Stimulated activated CD8-positive, alpha-beta memory T cell treated with anti-CD3 and anti-CD28 coated beads, Interleukin-12 subunit alpha, Interleukin-12 subunit beta, amount 100 ng/mL, for 1 hour (primary cell): ENCODE measurements around the gene HELB.

Experiments
- DNase-seq: peaks from one replicate; pipeline ENCODE4 v3.0.0-alpha.2; 2020; ENCODE audit warnings: low read depth

The HELB gene

DNA sequence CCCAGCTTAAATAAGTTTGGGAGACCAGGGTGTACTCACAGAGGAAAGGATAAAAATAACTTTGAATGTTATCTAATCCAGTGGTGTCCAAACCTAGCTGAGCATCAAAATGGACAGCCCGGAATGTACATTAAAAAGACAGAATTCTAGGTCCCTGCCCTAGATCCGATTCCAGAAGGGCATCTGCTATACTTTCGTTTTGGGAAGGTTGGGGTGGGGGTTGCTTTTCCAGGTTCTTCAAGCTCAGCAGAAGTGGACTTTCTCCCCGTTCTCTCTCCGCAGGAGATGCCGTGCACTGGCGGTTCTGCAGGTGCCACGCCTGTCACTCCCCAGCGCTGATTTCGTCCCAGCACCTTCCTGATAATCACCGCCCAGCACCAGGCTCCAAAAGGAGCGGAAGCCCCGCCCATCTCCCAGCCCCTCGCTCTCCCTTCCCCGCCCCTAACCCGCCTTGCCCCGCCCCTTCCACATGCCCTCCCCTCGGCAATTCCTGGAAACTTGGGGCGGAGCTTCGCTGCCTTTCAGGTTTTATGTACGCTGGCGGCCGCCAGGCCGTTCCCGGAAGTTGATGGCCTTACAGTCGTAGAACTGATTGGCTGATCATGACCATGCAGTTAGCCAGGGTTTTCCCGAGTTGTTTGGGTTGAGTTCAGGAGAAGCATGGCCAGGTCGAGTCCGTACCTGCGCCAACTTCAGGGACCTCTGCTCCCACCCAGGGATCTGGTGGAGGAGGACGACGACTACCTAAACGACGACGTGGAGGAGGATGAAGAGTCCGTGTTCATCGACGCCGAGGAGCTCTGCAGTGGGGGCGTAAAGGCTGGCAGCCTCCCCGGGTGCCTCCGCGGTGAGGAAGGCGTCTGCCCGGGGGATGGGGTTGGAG, at the start of gene HELB:
Gene HELB, plus strand, starts transcription at position 550 of the 883 bp plus-strand sequence. Its CDS starts 111 bp downstream, at position 661.
- DNase-seq = peak; percentile 98

DNA sequence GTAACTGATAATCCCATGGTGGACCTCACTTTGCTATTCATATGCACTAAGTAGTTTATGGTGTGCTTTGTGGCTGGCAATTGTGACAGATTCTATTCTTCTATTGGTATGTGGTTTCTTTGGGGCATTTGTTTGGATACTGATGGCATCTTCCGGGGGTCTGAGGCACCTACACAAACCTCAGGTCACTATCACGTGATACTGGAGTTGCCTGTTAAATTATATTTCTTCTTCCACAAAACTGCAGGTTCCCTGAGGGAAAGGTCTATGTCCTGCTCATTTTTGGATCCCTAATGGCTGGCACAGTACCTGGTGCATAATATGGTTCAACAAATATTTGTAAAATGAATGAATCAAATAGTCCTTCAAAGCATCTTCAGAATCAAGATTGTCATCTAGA, 49.5 kb upstream of the HELB start:
- no peak for DNase-seq

DNA sequence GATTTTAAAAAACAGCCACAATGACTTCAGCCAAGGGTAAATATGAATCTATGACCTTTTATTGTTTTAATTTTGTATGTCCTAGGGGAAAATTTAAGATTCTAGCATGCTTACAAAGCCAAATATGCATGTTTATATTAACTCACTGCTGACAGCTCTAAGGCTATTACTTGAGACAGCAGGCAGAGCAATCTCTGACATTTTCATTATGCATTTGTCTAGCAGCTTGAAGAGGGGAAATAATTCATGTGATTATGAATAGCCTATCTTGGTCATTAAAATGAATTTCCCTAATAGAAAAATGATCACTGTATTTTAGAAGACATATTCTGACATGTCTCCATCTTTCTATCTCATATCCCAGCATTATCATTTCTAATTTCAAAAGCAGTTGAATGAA, 46.6 kb upstream of the HELB start:
- no peak for DNase-seq

GRCh38 chr12:66258011-66258410, 44.3 kb upstream of the HELB start:
- no peak for DNase-seq

DNA sequence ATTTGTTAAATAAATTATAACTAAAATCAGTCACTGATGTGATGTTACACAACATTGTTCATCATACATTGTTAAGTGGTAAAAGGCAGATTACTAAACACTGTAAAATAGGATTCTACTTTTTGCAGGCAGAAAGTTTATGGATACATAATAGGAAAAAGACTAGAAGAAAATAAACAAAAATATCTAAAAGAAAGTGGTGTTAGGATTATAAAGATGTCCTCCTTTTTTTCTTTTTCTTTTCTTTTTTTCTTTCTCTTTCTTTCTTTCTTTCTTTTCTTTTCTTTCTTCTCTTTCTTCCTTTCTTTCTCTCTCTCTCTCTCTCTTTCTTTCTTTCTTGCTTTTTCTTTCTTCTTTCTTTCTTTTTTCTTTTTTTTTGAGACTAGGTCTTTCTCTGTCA, 39.6 kb upstream of the HELB start:
- DNase-seq = no peak

GRCh38 chr12:66268562-66268961, 33.7 kb upstream of the HELB start:
- no peak for DNase-seq

GRCh38 chr12:66269142-66269541, 33.2 kb upstream of the HELB start:
- no peak for DNase-seq

DNA sequence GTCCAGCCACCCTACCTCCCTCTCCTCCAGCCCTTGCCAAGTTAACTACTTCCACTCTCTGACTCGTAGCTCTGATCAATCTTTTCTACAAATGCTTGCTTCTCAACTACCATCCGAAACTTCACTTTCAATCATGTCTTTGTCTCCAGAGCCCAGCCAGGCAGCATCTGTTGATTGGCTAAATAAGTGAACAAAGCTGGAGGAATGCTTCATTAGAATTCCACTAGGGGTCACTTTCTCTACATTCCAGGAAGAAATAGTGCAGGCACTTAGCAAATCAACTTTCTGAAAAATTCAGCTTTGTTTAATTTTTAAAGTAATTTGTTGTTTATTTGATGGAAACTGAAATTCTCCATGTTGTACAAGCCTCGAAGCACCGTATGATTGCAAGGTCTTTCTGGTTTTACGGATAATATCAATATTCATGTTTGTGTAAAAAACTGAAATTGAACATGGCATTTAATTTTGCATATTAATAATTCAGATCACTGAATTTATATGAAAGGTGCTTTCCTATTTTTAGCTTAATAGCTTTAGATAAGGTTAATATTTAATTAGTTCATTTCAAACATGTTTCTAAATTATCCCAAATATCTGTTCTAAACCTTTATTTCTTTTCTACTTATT, 32.4 kb upstream of the HELB start:
- DNase-seq = no peak

- no peak for DNase-seq
Observed at GRCh38 chr12:66270613-66271012, 31.7 kb upstream of the HELB start.

DNA sequence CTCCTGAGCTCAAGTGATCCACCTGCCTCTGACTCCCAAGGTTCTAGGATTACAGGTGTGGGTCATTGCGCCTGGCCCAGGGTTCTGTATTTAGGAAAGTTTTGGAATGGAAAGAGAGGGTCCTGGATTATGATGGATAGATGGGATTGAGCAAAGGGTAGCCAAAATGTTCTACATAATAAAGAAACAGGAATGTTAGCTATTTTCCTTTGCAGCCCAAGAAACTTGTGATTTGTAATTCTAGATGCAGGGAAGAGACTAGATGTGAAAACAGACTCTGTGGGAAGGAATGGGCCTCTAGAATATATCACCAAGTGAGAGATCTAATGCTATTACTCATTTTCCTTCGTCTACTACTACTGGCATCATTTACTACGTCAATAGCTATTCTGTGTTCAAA, 29.6 kb upstream of the HELB start:
- DNase-seq = no peak

DNA sequence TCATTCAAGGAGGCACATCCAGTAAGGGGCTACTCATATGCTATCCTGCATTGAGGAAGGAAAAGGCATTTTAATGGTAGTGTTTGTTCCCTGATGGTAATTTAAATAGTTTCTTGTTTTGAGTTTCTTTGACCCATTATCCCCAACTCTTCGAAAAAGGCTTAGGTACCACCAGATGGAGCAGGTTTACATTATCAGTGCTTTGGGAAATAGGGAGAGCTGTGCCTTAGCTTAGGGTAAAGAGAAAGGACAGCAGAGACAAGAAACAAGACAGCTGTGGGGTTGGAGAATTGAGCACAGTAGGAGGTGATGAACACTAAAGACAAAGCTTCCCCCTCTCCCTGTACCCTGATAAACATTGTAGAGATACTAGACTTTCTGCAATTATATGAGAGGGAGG, 29.1 kb upstream of the HELB start:
- DNase-seq = no peak

DNA sequence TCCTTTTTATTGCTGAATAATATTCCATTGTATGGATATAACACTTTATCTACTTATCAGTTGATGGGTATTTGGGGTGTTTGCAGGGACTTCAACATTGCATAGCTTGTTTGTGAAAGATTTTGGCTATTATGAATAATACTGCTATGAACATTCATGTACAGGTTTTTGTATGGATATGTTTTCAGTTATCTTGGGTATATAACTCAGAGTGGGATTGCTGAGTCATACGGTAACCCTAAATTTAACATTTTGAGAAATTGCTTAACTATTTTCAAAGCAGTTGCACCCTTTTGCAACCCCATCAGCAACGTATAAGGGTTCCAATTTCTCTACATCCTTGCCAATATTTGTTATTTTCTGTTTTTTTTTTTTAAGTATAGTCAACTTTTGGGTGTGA, 27.3 kb upstream of the HELB start:
- no peak for DNase-seq

DNA sequence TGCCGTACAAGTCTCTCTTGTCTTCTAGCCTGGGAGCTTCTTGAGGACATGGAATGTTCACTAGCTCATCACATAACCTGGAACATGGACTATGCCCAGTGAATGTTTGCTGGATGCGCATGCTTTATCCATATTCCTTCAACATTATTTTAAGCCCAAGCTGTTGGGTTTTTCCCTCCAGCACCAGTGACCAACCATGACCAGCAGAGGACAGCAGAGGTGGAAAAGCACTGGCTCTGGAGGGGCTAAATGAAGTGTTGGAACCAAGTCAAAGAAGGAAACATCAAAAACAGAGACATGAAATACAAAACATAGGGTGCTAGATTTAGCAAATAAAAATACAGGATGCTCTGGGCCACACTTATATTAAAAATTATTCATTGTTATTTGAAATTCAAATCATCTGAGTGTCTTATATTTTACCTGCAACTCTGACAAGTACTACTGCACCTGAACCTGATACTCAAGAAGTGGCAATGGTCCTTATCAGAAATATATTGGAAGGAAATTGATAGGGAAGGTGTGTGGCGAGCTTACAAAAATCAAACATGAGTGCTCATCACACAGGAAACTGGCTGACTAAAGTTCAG, 23.1 kb upstream of the HELB start:
- DNase-seq = no peak

GRCh38 chr12:66280561-66280960, 21.7 kb upstream of the HELB start:
- no peak for DNase-seq

GRCh38 chr12:66282244-66282643, 20.0 kb upstream of the HELB start:
- DNase-seq = no peak

GRCh38 chr12:66287275-66287674, 15.0 kb upstream of the HELB start:
- no peak for DNase-seq

- DNase-seq = peak; percentile 39
Observed at GRCh38 chr12:66288121-66288520, 14.2 kb upstream of the HELB start.

GRCh38 chr12:66289485-66289884, 12.8 kb upstream of the HELB start:
- DNase-seq = no peak

- no peak for DNase-seq
Observed at GRCh38 chr12:66290716-66291200, 11.5 kb upstream of the HELB start.

DNA sequence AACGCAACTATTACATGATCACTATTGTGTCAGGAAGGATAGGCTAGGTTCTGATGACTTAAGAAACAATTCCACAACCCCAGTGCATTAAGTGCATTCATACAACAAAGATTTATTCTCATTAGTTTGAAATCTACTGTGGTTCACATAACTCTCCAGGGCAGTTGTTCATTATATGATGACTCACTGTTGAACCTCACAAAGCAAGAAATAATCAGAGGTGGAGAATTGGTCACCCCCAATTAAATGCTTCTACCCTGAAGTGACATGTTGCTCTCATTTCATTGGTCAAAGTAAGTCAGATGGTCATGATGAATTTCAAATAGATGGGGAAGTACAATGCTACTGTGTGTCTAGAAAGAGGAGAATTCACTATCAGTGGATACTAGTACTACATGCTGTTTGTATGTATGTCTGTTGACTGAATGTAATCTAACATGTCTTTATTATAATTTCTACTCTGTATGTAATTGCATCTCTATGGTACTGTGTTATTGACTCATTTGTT, 6.1 kb upstream of the HELB start:
- no peak for DNase-seq

- no peak for DNase-seq
Observed at GRCh38 chr12:66297080-66297479, 5.2 kb upstream of the HELB start.

DNA sequence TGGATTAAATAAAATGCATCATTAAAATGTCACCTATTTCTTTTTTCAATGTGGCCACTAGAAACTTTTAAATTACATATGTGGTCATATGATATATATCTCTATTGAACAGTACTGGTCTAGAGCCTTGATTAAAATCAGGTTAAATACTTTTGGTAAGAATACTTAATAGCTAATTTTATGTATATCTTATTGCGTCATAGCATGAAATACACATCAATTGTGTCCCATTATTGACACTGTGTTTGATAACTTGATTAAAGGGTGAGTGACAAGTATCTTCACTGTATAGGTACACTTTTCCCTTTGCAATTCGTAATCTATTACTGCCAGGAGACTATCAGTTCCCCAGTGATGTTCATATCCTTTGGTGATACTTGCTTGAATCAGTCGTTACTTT, 4.4 kb upstream of the HELB start:
- DNase-seq = no peak

DNA sequence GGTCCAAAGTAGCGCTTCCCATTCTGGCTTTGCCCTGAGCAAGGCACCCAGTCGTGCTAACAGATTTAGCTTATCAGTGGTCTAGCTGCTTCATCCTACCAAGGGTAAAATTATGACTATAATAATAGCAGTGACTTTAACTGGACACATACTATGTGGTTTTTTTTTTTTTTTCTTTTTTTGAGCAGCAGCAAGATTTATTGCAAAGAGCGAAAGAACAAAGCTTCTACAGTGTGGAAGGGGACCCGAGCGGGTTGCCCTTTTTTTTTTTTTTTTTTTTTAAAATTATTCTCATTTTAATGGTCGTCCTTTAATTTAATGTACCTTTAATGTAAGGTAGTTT, 505 bp downstream of the HELB start:
- DNase-seq = no peak
